Measurements from ENCODE around the gene TTC12. TPM values are rescaled to one million over a fixed set of nuclear protein-coding genes. Genes with fewer than 3 reads are reported as not detected.

TTC12 gene
- total RNA-seq, 2 experiments from 2014 or later, result 16.3 to 17.6 TPM

DNA sequence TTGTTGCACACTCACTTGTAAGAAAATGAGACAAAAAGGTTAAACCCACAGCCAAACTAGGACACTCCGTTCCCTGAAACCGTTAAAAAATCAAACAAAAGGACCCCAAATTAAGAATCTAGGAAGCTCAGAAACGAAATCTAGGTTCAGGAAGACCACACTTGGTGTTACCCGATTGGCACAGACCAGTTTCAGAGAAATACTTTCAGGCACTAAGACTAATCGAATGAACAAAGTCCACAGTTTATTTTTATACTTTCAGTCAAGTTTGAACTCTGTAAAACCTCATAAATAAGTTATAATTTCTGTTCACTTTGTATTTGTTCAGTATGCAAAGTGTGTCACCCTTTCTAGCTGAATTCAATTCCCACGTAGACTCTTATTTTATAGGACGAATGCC lies 38.8 kb upstream of the TTC12 start:
- ATAC-seq (no peak), DNase-seq (no peak)
- H3K27ac Mint-ChIP-seq, result no peak overlapping the region
- no peaks in the 10 kb centered on the region for H3K27me3 Mint-ChIP-seq
- CTCF ChIA-PET, result interaction anchor here (0.8 kb wide), 1 partner anchor 455 kb away, joined by 3 read pairs; no protein-coding TSS in a partner anchor
- no peaks in the 10 kb centered on the region for H3K36me3 Mint-ChIP-seq (ENCODE audit: low read depth)
- no peak overlapping the region for H3K4me3 Mint-ChIP-seq
- no peaks in the 10 kb centered on the region for H3K4me1 Mint-ChIP-seq
- no peaks in the 10 kb centered on the region for H3K9me3 Mint-ChIP-seq (ENCODE audit: low read depth)
- POLR2A ChIA-PET, result no interaction called here
- intact Hi-C loops (cut with DNase I, micrococcal nuclease), result no loop called here

DNA sequence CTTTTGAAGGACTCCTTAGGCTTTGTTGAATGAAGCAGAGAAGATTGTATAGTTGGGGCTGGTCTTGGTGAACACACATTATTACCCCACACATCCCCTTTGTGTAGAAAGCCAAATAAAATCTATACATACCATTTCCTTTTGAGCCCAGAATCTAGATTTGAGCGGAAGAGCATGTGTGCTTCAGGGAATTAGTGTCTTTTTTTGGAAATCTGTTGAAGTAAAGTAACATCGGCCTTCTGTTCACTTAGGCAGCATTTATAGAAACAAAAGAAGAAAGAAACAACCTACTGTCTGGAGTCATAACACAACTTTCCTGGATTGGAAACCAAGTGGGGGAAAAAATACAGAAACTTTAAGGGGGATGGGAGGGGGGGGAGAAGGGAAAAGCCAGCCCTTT lies 37.9 kb upstream of the TTC12 start:
- H3K36me3 Mint-ChIP-seq (ENCODE audit: low read depth), result no peaks in the 10 kb centered on the region
- DNase-seq (no peak), ATAC-seq (no peak)
- H3K4me1 Mint-ChIP-seq, result no peaks in the 10 kb centered on the region
- no peaks in the 10 kb centered on the region for H3K9me3 Mint-ChIP-seq (ENCODE audit: low read depth)
- intact Hi-C loops (cut with DNase I, micrococcal nuclease), result no loop called here
- no peak overlapping the region for H3K4me3 Mint-ChIP-seq
- H3K27ac Mint-ChIP-seq, result no peak overlapping the region
- ChIA-PET POLR2A (no interaction called here), CTCF (interaction anchor here (0.6 kb wide), 1 partner anchor 996 kb away, joined by 3 read pairs; no protein-coding TSS in a partner anchor)
- no peaks in the 10 kb centered on the region for H3K27me3 Mint-ChIP-seq

DNA sequence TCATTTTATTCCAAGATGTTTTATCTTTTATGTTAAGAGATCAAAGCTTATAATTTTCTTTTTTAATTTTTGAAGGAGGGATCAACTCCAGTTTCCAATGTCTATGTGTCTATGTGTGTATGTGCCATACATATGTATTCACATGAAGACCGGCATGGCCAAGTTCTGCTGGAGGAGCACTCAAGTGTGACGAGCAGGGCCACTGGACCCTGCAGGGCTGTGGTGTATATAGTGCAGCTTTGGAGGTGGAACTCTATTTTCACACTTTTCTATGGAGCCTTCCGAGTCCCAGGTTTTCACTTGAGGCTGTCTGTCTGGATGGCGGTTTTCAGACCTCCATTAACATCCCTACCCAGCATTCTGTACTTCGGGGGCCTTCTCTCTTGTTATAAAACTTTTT lies 36.5 kb upstream of the TTC12 start:
- Mint-ChIP-seq H3K36me3 (ENCODE audit: low read depth) (no peaks in the 10 kb centered on the region), H3K27ac (no peak overlapping the region), H3K4me1 (no peaks in the 10 kb centered on the region), H3K27me3 (no peaks in the 10 kb centered on the region), H3K4me3 (no peak overlapping the region), H3K9me3 (ENCODE audit: low read depth) (no peaks in the 10 kb centered on the region)
- DNase-seq, result no peak
- intact Hi-C loops (cut with DNase I, micrococcal nuclease), result no loop called here
- CTCF ChIA-PET, result interaction anchor here (0.6 to 0.8 kb wide), 2 partner anchors 171 to 762 kb away, joined by 3 to 5 read pairs; no protein-coding TSS in a partner anchor
- no peak for ATAC-seq
- POLR2A ChIA-PET, result no interaction called here

DNA sequence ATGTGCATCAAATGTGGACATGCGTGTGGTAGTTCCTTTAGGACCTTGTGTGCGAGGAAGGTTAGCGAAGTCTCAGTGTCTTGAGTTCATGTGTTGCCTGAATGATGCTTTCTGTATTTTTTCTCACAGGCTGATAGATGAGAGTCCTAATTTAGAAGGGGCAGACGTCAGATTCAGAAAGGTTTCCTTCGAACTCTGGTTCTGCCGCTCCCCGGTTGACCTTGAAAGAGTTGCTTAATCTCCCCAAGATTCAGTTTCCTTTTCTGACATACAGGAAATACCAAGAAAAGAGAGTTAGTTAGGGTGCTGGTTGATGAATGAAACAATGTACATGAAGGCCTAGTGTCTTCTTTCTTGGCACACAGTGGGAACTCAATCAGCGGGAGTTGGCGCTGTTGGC lies 35.9 kb upstream of the TTC12 start:
- no peaks in the 10 kb centered on the region for H3K4me1 Mint-ChIP-seq
- no peaks in the 10 kb centered on the region for H3K9me3 Mint-ChIP-seq (ENCODE audit: low read depth)
- H3K27ac Mint-ChIP-seq, result no peak overlapping the region
- DNase-seq (no peak), ATAC-seq (no peak)
- intact Hi-C loops (cut with DNase I, micrococcal nuclease), result no loop called here
- ChIA-PET CTCF (no interaction called here), POLR2A (no interaction called here)
- no peaks in the 10 kb centered on the region for H3K36me3 Mint-ChIP-seq (ENCODE audit: low read depth)
- no peaks in the 10 kb centered on the region for H3K27me3 Mint-ChIP-seq
- H3K4me3 Mint-ChIP-seq, result no peak overlapping the region

DNA sequence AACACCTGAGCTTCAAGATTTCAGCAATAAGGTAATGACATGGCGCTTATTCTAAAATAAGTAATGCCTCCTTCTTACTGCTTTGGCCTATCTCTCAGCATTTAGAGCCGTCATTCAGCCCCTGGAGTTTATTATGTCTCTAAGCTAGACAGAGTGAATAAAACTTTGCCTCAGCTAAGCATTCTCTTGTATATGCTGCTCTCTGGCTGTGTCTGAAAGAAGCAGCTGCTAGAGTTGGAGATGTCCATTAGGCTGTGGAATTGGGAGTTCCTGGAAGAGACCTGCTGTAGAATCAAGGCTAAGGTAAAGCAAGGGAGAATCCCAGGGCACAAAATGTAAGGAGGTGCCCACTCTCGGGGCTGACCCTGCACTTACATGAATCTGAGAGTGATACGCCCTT lies 35.5 kb upstream of the TTC12 start:
- Mint-ChIP-seq H3K27me3 (no peaks in the 10 kb centered on the region), H3K36me3 (ENCODE audit: low read depth) (no peaks in the 10 kb centered on the region), H3K4me1 (no peaks in the 10 kb centered on the region), H3K4me3 (no peak overlapping the region), H3K9me3 (ENCODE audit: low read depth) (no peaks in the 10 kb centered on the region), H3K27ac (no peak overlapping the region)
- CTCF ChIA-PET, result no interaction called here
- DNase-seq, result no peak
- intact Hi-C loops (cut with DNase I, micrococcal nuclease), result no loop called here
- no peak for ATAC-seq
- POLR2A ChIA-PET, result no interaction called here

DNA sequence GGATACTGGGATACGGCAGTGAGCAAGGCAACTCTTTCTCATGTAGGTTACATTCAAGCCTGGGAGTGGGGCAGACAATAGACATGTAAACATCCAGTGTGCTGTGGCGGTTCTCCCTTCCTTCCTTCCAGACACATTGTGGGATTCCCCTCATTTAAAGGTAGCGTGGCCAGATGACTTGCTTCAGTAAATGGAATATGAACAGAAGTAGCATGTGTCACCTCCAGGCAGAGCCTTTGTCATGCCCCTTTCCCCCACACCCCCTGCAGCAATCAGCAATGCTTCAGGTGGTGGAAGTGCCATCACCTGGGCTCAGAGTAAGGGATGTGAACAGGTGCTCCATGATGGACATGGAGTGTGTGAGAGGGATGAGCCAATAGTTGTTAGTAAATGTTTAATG lies 34.8 kb upstream of the TTC12 start:
- no peak for DNase-seq
- intact Hi-C loops (cut with DNase I, micrococcal nuclease), result no loop called here
- H3K4me1 Mint-ChIP-seq, result no peaks in the 10 kb centered on the region
- H3K27me3 Mint-ChIP-seq, result no peaks in the 10 kb centered on the region
- ChIA-PET CTCF (no interaction called here), POLR2A (no interaction called here)
- H3K9me3 Mint-ChIP-seq (ENCODE audit: low read depth), result no peaks in the 10 kb centered on the region
- H3K27ac Mint-ChIP-seq, result no peak overlapping the region
- no peak overlapping the region for H3K4me3 Mint-ChIP-seq
- no peaks in the 10 kb centered on the region for H3K36me3 Mint-ChIP-seq (ENCODE audit: low read depth)
- ATAC-seq, result no peak

DNA sequence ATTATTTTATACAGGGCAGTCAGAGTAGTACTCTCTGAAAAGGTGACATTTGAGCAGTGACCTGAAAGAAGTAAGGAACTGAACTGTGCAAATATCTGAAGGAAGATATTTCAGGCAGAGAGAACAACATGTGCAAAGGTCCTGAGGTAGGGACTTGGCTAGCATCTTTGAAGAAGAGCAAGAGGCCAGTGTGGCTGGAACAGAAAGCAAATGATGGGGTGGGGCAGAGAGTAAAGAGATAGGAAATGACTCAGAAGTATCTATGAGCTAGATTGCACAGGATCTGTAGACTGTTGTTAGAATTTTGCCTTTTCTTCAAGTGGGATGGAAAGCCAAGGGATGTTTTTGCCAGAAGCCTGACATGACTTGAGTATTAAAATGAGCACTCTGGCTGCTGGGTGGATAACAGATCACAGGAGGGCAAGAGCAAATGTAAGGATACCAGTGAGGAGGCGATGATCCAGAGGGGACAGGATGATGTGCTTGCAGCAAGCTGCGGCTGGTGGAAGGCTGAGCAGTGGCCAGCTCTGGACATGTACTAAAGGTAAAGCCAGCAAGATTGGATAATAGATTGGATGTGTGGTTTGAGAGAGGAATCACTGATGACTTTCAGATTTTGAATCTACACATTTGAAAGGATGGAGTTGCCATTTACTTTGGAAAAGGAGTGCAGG lies 33.2 kb upstream of the TTC12 start:
- CTCF ChIA-PET, result interaction anchor here (1.8 kb wide), 1 partner anchor 693 kb away, joined by 5 read pairs; no protein-coding TSS in a partner anchor
- Mint-ChIP-seq H3K36me3 (ENCODE audit: low read depth) (no peaks in the 10 kb centered on the region), H3K9me3 (ENCODE audit: low read depth) (no peaks in the 10 kb centered on the region), H3K4me3 (no peak overlapping the region), H3K27me3 (no peaks in the 10 kb centered on the region), H3K27ac (no peak overlapping the region), H3K4me1 (no peaks in the 10 kb centered on the region)
- ATAC-seq (no peak), DNase-seq (no peak)
- intact Hi-C loops (cut with DNase I, micrococcal nuclease), result loop anchor here in 1 of 2 experiments (10.0 kb wide), 1 partner anchor 166 kb away; no protein-coding TSS in a partner anchor
- POLR2A ChIA-PET, result no interaction called here

DNA sequence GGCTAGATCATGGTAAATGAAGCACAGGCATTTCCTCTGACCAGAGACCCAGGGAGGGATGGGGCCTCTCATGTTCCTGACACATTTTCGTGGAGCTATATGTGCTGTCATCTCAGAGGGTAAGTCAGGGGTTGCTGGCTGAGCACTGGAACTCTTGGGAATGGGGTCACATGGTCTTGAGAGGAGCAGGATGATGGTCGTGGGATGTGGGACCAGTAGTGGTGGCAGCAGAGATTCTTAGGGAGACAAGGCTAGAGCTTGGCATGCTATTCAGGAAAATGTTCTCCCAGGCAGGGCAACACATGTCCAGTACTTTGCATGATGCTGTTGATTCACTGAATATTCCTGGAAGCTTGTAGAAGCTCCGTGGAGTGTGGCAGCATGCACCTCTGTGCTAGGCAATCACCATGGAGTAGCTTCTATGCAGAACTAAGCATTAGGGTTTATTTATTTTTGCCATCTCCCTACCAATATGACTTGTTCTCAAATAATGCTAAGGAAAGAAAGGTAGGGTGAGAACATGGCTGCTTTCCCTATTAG lies 31.4 kb upstream of the TTC12 start:
- Mint-ChIP-seq H3K27ac (no peak overlapping the region), H3K4me3 (no peak overlapping the region), H3K27me3 (no peaks in the 10 kb centered on the region), H3K9me3 (ENCODE audit: low read depth) (no peaks in the 10 kb centered on the region), H3K4me1 (no peaks in the 10 kb centered on the region), H3K36me3 (ENCODE audit: low read depth) (no peaks in the 10 kb centered on the region)
- ChIA-PET CTCF (interaction anchor here (0.6 to 1.8 kb wide), 3 partner anchors 695 to 1040 kb away, joined by 3 to 5 read pairs (median 5); no protein-coding TSS in a partner anchor), POLR2A (no interaction called here)
- ATAC-seq (no peak), DNase-seq (no peak)
- intact Hi-C loops (cut with DNase I, micrococcal nuclease), result loop anchor here in 1 of 2 experiments (10.0 kb wide), 1 partner anchor 168 kb away; no protein-coding TSS in a partner anchor

DNA sequence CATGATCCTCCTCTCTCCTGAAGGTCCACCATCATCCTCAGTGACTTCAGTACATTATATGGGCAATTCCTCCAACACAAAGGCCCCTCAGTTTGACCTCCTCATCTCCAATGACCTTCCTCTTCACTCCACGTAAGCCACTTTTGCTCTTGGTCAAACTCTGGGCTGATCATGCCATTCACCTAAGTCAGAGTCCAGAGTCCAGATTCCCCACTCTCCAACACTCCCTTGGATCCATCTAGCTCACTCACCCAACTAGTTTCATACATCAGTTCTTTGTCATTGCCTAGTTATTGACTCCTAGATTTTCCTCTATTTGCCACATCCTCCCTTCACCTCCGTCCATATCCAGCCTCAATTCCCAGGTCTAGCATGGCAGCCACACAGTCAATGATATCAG lies 30.5 kb upstream of the TTC12 start:
- no peaks in the 10 kb centered on the region for H3K9me3 Mint-ChIP-seq (ENCODE audit: low read depth)
- ChIA-PET CTCF (no interaction called here), POLR2A (no interaction called here)
- ATAC-seq (no peak), DNase-seq (no peak)
- no peaks in the 10 kb centered on the region for H3K36me3 Mint-ChIP-seq (ENCODE audit: low read depth)
- H3K27ac Mint-ChIP-seq, result no peak overlapping the region
- H3K27me3 Mint-ChIP-seq, result no peaks in the 10 kb centered on the region
- no peaks in the 10 kb centered on the region for H3K4me1 Mint-ChIP-seq
- intact Hi-C loops (cut with DNase I, micrococcal nuclease), result loop anchor here in 1 of 2 experiments (10.0 kb wide), 1 partner anchor 169 kb away; no protein-coding TSS in a partner anchor
- H3K4me3 Mint-ChIP-seq, result no peak overlapping the region

DNA sequence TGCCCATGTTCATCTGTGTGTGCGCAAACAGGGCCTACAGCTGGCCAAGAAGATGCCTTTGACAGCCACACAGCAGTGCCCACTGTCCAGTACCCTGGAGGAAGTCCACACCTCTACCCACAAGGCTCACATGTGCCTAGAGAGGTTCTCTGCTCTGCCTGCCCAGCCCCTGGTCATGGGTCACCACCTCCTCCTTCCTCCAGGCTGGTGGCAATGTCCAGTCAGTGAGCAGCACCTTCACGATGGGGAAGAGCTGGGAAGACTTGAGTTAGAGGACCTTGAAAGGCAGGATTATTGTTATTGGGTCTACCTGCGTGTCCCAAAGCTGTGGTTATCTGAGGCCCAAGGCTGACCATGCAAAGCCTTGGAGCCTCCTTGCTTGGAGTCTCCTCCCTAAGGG lies 28.4 kb upstream of the TTC12 start:
- Mint-ChIP-seq H3K36me3 (ENCODE audit: low read depth) (no peaks in the 10 kb centered on the region), H3K4me1 (no peaks in the 10 kb centered on the region), H3K9me3 (ENCODE audit: low read depth) (no peaks in the 10 kb centered on the region), H3K27me3 (no peaks in the 10 kb centered on the region), H3K4me3 (no peak overlapping the region), H3K27ac (no peak overlapping the region)
- ATAC-seq, result no peak
- DNase-seq, result no peak
- CTCF ChIA-PET, result interaction anchor here (1.8 kb wide), 1 partner anchor 698 kb away, joined by 8 read pairs; no protein-coding TSS in a partner anchor
- intact Hi-C loops (cut with DNase I, micrococcal nuclease), result loop anchor here (5.0 to 10.0 kb wide), 3 partner anchors 171 to 489 kb away; no protein-coding TSS in a partner anchor
- POLR2A ChIA-PET, result no interaction called here

DNA sequence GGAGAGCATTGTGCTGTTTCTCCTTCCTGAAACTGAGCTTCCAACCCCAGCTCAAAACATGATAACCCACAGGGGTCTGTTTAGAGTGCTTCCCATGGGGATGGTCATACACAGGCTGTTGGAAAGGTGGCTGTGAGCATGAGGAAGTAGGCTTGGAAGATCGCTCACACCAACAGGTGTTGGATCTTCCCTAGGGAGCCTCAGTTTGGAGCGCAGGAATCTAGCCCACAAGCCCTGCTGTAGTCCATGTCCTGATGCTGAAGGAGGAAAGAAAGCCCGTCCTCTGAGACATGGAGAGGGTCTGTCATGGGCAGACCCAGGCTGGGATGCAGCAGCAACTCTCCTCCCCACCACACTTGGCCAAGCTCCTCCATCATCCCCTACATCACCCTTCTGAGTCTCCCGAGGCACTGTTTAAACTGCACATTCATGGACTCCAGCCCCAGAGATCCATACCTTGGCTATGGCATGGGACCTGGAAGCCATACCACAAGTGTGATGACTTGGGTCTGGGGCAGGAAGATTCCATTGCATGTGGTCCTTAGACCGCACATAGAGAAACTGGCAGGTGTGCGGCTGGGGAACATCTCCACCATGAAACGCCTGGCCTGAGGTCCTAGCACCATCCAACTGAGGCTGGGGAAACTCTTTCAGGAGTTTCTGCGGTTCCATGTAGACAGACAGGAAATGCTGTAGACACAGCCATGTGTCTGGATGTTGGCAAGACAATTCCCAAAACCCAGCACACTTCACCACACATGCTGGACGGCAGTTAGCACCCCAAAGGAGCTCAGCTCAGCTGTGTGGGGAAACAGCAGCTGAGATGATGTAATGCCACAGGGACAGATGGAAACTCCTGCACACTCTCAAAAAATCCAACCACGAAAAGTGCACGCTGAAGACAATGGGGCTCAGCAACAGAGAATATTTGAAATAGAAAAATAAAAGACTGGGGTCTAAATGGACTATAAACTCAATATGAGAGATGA lies 27.6 kb upstream of the TTC12 start:
- Mint-ChIP-seq H3K4me1 (no peaks in the 10 kb centered on the region), H3K4me3 (no peak overlapping the region), H3K27me3 (no peaks in the 10 kb centered on the region), H3K27ac (no peak overlapping the region), H3K36me3 (ENCODE audit: low read depth) (no peaks in the 10 kb centered on the region), H3K9me3 (ENCODE audit: low read depth) (no peaks in the 10 kb centered on the region)
- intact Hi-C loops (cut with DNase I, micrococcal nuclease), result loop anchor here (5.0 to 10.0 kb wide), 3 partner anchors 172 to 490 kb away; no protein-coding TSS in a partner anchor
- ATAC-seq (no peak), DNase-seq (no peak)
- POLR2A ChIA-PET, result no interaction called here
- CTCF ChIA-PET, result interaction anchor here (1.8 to 3.8 kb wide), 2 partner anchors 699 kb away, joined by 8 to 42 read pairs; no protein-coding TSS in a partner anchor
